Fibroblast of skin of right biceps (primary cell): ENCODE results near the gene FAM117A.

Experiments
- DNase-seq: peaks from one replicate; pipeline ENCODE4 v3.0.0-alpha.2; 2013

The FAM117A gene, protein sequence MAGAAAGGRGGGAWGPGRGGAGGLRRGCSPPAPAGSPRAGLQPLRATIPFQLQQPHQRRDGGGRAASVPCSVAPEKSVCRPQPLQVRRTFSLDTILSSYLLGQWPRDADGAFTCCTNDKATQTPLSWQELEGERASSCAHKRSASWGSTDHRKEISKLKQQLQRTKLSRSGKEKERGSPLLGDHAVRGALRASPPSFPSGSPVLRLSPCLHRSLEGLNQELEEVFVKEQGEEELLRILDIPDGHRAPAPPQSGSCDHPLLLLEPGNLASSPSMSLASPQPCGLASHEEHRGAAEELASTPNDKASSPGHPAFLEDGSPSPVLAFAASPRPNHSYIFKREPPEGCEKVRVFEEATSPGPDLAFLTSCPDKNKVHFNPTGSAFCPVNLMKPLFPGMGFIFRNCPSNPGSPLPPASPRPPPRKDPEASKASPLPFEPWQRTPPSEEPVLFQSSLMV

DNA sequence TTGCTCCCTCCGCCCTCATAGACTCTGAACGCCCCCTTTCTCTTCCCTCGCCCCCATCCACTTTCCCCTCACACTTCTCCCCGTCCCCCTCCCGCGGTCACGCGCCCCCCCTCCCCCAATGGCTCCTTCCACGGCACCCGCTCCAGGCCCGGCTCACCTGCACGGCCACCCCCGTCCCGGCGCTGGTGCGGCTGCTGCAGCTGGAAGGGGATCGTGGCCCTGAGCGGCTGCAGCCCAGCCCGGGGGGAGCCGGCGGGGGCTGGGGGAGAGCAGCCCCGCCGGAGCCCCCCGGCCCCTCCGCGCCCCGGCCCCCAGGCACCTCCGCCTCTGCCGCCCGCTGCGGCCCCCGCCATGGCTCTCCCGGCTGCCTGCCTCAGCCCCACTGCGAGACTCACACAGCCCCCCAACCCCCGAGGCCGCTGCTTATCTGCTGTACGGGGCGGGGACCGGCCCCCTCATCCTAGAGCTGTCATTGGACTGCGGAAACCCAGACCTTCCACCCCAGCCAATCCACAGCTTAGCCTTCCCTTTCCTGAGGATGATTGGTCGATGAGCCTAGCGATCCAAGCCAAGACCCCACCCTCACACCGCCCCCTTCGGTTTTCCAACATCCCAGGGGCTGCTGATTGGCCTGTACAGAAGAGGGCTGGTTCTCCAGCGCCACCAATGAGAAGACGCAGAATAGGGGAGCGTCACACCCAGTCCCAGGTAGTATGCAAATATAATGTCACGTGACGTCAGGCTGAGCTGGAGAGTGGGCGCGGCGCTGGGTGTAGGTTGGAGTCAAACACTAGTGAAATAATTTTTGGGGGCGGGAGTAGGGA lies at the start of gene FAM117A:
Gene FAM117A (minus strand): TSS at position 397 of the 824 bp plus-strand sequence. CDS start 44 bp downstream, at position 353.
- DNase-seq = peak; percentile 97

- no peak for DNase-seq
These were observed 45.1 kb upstream of the FAM117A start for GRCh38 chr17:49809056-49809455.

DNA sequence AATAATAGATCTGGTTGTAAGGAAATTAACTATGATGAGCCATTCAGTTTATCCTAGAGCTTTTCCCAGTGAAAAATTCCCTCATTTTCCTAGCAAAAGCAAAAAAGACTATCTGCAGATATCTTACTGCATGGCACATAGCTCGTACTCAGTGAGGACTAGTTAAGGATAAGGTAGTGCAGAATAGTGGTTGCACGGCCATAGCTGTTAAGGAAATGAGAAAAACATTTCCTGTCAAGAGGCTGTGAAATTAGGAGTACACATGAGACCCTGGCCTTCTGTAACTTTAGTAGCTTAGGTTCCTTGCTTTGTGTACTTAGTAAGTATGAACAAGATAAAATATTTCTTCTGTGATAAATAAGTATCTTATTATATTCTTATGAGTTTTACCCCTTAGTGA lies 34.8 kb upstream of the FAM117A start:
- DNase-seq = no peak

DNA sequence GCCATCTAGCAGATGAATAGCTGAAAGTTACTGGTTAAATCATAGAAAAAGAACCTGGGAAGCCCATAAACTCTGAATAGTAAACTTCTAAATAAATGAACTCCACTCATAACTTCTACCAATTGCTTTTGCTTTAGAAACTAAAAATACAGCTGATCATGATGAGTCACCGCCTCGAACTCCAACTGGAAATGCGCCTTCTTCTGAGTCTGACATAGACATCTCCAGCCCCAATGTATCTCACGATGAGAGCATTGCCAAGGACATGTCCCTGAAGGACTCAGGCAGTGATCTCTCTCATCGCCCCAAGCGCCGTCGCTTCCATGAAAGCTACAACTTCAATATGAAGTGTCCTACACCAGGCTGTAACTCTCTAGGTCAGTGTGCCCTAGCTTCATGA lies 34.3 kb upstream of the FAM117A start:
- DNase-seq = peak; percentile 16

- DNase-seq = no peak
These were observed 31.4 kb upstream of the FAM117A start for GRCh38 chr17:49795372-49795771.

DNA sequence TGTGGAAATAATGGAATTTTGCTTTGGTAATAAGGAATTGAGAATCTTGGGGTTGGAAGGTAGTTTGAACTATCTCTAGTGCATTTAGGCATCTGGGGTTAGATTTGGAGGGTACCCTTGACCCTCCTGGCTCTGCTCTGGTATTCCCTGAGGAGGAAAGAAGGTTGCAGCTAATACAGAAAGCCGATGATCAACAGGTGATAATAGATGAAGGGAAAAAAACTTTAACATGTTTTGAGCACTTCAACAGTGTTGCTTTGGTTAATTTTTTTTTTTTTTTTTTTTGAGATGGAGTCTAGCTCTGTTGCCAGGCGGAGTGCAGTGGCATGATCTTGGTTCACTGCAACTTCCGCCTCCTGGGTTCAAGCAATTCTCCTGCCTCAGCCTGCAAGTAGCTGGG lies 29.4 kb upstream of the FAM117A start:
- no peak for DNase-seq

- DNase-seq = no peak
These were observed 25.3 kb upstream of the FAM117A start for GRCh38 chr17:49789243-49789578.

- DNase-seq = peak; percentile 99
These were observed 24.7 kb upstream of the FAM117A start, which contains the start of gene KAT7 for GRCh38 chr17:49788478-49789242. Gene KAT7 (plus strand): TSS chr17:49788681. CDS start chr17:49788835, 154 bp downstream.

DNA sequence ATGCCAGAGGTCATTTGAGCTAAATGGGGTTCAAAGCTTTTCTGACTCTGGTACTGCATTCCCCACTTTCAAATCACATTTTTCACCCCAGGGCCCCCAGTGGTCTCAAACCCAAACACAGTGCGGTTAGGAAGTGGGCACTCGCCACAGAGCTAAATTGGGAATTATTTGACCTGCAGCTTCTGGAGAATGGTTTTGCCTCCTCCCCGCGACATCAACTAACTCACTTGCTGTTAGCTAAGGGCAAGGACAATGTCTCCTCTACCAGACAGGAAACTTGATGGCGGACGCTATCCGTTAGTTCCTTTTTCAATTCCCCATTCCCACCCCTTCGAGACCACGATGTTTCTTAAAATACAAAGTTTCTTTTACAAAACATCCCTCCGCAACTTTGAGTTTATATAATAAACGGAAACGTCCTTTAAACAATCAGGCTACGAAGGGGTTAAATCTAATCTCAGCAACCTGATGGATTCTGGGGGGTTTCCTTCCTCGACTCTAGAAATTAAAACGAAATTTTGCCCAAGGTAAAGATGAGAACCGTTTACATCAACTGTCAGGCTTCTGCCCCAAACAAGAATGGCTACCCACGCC lies 24.1 kb upstream of the FAM117A start:
- no peak for DNase-seq

GRCh38 chr17:49784636-49785035 lies 20.7 kb upstream of the FAM117A start:
- DNase-seq = no peak

DNA sequence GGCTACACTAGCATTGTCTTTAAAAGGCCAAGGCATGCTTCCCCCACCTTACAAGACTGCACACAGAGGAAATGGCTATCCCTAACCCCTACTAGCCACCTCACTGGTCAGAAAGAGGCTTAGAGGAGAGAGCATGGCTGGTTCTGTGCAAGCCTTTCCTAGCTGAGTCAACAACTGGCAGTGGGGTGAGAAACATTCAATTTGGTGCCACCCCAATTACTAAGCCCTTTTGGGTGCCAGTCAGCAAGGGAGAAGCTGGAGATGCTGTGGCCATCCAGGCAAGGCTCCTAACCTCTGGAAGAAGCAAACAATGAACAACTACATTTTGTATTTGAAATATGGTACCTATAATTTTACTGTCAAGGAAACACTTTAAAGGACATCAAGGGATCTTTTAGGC lies 19.9 kb upstream of the FAM117A start:
- no peak for DNase-seq

DNA sequence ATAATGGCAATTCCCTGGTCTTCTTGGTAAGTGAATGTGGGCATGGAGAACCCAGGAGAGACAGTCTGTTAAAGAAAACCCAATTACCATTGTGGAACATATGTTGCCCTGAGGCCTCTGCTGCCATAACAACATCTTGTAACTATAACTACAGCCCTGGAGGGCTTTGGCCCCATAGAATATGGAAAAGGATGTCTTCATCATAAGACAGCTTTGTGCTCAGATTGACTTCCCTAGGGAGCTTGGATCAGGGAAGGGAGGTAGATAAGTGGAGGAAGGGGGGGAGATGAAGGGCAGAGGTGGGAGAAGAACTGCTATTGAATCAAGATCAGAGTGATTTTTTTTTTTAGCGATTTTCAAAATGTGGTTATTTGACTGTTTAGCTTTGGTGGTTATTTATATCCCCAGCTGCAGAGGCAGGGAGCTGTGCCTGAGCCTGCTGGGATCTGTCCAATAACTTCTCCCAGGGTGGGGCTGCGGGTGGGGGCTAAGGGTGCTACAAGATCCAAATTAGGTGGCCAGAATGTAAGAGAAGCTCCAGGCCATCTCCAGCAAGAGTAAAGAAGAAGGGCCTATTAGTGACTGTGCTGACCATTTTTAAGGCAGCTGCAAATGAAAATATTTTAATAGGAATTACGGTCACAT lies 19.3 kb upstream of the FAM117A start:
- no peak for DNase-seq

DNA sequence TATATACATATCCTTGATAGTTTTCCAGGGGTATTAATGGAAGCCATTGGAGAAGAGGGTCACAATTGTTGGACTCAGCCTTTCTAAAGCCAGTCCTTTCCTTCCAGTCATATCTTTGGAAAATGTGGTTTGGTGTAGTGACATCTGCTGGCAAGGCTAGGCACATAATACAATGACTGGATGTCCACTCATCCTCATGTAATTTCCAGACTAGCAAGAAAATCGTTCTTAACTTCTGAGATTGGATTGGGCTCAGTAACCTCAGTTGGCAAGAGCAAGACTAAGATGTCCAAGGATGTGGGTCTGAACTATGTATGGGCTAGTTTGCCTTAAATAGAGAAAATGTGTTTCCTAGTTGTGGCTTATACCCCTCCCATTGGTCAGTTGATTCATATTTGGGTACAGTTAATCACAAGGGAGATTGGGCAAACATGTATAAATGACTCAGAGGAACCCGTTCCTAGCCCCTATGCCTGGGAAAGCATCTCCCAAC lies 15.9 kb upstream of the FAM117A start:
- DNase-seq = peak; percentile 77

DNA sequence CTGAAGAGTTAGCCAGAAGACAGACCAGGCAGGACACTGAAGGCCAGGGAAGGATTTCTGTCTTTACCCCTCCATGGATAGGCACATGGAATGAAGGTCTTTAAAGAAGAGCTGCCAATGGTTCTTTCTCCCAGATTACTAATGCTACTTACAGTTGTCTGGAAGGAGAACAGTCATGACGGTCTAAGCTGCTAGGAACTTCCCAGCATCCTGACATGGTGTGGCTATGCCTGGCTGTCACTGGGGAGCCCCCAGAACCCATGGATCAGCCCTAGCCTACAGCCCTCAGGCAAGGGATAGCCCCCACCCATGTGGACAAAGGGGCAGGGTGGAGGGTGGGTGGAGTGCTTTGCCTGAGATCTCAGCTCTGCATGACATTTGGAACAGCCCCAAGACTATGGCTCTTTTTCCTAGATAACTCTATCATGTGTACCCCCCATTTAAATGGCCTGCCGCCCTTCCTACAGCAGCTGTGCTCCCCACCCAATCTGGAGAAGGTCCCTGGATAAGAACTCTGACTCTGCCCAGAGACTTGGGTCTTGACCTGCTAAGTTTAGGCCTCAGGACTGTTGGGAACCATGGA lies 15.3 kb upstream of the FAM117A start:
- DNase-seq = no peak

GRCh38 chr17:49777563-49777962 lies 13.6 kb upstream of the FAM117A start:
- no peak for DNase-seq

DNA sequence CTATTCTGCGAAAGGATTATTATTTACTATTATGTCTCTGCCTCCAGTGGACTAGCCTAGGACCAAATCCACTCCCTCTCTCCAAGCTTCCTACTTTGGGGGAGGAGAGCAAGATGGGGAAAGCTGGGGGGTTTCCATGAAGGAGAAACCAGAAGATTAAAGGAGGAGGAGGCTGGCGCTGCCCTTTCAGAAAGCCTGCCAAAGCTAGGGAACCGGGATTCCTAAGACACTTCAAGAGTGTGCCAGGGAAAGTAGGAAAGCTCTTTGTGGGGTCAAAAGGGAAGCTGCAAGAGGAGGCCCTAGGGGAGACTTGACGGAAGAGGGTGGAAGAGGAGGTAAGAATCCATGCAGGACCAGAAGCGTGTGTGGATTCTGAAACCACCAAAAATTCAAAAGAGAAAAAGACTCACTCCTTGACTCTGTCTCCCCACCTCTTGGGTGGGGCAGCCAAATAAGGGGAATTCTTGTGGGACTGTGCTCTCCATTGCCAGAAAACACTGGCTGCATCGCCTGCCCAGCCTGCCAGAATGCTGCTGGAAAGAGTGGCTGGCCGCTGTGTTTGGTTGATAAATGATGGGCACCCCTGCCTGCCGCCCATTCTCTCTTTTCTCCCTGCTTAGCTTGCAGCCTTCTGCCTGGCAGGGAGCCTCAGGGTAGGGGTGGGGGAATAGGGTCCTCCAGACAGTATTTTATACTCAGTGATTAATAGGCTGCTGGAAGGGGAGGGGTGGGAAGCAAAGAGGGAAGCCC lies 12.8 kb upstream of the FAM117A start:
- DNase-seq = no peak

DNA sequence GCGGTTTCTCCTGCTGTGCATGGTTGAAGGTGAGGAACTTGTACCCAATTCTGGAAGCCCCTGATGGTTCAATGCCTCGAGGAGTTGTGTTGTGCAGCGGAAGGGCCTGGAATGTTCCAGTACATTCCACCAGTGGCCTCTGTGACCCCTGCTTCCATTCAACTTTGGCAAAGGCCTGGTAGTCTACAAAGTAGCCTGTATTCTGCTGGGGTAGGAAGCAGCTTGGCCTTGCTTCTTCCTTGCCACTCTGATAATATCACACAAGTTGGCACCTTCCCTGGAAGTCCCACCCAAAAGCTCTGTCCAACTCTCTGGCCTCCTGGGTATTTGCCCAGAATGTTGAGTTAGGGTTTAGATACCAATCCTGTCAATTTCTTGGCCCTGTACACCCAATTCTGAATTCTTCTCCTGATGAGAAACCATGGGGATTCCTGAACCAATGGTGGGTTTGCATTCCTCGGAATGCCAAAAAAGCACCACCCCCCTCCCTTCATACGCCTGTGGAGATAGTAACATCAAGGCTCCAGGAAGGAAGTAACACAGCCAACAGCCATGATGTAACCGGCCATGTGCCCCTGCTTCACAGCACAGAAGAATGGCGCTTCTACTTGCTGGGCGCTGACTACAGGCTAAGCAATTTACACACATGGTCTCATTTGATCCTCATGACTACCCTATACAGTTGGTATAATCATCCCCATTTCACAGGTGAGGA lies 11.8 kb upstream of the FAM117A start:
- DNase-seq = no peak

- no peak for DNase-seq
These were observed 3.1 kb upstream of the FAM117A start for GRCh38 chr17:49766918-49767530.

DNA sequence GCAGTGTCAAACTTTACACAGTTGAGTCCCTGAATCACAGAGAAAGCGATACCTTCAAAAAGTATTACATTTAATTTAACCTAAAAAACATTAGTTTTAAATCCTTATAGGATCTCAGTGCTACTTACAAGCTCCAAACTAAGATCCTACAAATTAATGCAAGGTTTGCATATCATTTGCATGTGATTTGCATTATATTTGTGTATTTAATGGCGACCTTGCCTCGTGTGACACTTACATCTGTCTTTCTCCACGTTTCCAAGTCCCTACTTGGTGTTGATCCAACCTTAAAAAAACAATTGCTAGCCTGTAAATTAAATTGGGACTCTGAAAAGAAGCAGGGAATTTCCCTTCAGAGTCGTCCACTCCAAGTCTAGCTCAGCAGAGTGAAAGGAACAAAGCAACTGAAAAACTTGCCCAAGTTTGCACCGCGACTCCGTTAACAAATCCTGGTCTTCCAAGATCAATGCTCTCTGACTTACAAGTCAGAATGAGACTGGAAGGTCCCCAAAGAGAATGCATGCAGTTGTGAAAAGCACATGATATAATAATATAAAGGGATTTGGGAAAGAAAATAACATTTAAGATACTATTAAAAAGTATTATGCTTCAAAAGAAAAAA lies 739 bp upstream of the FAM117A start:
- DNase-seq = no peak
